ENCODE data around the gene ADSS1.

Gene ADSS1

GRCh38 chr14:104782808-104783139 is 58.7 kb downstream of the ADSS1 start:
- no peaks in the 10 kb centered on the region for H3K9me3 ChIP-seq
- H3K27ac ChIP-seq: no peak overlapping the region
- H3K36me3 ChIP-seq: peaks cover 57% of the 10 kb centered on the region
- TF ChIP-seq, protein P1, sequence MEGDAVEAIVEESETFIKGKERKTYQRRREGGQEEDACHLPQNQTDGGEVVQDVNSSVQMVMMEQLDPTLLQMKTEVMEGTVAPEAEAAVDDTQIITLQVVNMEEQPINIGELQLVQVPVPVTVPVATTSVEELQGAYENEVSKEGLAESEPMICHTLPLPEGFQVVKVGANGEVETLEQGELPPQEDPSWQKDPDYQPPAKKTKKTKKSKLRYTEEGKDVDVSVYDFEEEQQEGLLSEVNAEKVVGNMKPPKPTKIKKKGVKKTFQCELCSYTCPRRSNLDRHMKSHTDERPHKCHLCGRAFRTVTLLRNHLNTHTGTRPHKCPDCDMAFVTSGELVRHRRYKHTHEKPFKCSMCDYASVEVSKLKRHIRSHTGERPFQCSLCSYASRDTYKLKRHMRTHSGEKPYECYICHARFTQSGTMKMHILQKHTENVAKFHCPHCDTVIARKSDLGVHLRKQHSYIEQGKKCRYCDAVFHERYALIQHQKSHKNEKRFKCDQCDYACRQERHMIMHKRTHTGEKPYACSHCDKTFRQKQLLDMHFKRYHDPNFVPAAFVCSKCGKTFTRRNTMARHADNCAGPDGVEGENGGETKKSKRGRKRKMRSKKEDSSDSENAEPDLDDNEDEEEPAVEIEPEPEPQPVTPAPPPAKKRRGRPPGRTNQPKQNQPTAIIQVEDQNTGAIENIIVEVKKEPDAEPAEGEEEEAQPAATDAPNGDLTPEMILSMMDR (IDR thresholded peaks at IDR 0.05): no peak
- H3K4me1 ChIP-seq (ENCODE audit: control insufficient read depth in 1 of 2, insufficient read depth in 1 of 2, low read depth in 1 of 2, low read length in 1 of 2): peaks cover 16 to 20% of the 10 kb centered on the region in 2 experiments
- no peak overlapping the region for H3K4me3 ChIP-seq (ENCODE audit: low read depth in 1 of 2, low read length in 1 of 2)
- no peaks in the 10 kb centered on the region for H3K27me3 ChIP-seq

- TF ChIP-seq, protein P1 (IDR thresholded peaks at IDR 0.05): no peak
- no peak overlapping the region for H3K27ac ChIP-seq
- H3K4me1 ChIP-seq (ENCODE audit: control insufficient read depth in 1 of 2, insufficient read depth in 1 of 2, low read depth in 1 of 2, low read length in 1 of 2): peaks cover 25 to 29% of the 10 kb centered on the region in 2 experiments
- H3K27me3 ChIP-seq: no peaks in the 10 kb centered on the region
- H3K36me3 ChIP-seq: peaks cover 56% of the 10 kb centered on the region
- H3K4me3 ChIP-seq (ENCODE audit: low read depth in 1 of 2, low read length in 1 of 2): no peak overlapping the region
- no peaks in the 10 kb centered on the region for H3K9me3 ChIP-seq
Measured at GRCh38 chr14:104783484-104784217, 59.6 kb downstream of the ADSS1 start.

DNA sequence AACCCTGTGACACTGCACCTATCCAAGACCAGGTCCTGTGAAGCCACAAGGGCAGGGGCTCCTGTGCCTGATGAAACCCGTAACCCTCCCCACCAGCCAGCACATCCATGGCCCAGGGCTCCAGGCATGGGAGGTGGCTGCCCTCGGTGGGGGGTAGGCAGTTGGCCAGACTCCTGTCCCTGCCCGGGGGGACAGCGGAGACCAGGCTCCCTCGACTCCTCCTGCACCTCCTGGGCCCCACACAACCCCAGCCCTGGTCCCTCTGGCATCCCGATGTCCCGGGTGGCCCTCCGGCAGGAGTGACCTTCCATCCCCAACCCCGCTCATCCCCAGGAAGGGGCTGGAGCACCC is 60.2 kb downstream of the ADSS1 start:
- no peaks in the 10 kb centered on the region for H3K9me3 ChIP-seq
- peaks cover 56% of the 10 kb centered on the region for H3K36me3 ChIP-seq
- H3K4me3 ChIP-seq (ENCODE audit: low read depth in 1 of 2, low read length in 1 of 2): no peak overlapping the region
- H3K27ac ChIP-seq: no peak overlapping the region
- TF ChIP-seq, protein P1 (IDR thresholded peaks at IDR 0.05): no peak
- peaks cover 25 to 30% of the 10 kb centered on the region in 2 experiments for H3K4me1 ChIP-seq (ENCODE audit: control insufficient read depth in 1 of 2, insufficient read depth in 1 of 2, low read depth in 1 of 2, low read length in 1 of 2)
- H3K27me3 ChIP-seq: no peaks in the 10 kb centered on the region

DNA sequence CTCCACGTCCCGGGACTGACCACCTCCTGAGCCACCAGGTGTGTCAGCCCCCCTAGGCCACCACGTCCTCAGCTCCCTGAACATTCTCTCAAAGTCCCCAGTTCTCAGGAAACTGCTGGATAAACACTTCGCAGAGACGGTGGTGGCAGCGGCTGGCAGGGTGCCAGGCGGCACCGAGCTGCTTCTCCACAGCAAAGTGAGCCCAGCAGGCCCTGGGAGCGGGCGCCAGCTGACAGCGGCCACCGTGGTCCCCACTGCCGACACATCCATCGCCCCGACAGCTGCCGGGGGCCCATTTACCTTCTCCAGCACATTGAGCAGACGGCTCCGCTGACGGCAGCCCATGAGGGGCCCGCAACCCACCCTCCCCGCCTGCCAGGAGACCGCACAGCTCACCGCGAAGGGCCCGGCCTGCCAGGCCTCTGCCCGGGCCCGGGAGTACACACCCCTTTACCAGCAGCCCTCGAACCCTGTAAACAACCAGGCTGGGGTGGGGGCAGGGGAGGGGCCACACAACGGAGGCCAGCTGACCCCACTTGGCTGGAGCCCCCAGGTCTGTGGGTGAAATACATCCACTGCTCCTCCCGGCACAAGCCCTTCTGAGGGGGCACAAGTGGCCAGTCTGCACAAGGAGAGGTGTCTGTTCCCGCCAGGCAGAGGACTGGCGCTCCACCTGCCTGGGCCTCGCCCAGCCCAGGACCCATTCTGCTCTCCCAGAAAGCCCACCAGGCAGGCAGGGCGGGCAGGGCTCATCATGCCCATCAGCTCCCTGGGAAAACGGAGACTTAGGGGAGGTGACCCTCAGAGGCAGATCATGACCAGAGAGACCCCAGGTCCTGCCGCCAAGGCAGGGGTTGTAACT is 61.0 kb downstream of the ADSS1 start:
- H3K36me3 ChIP-seq: peaks cover 56% of the 10 kb centered on the region
- H3K9me3 ChIP-seq: no peaks in the 10 kb centered on the region
- TF ChIP-seq, protein P1 (IDR thresholded peaks at IDR 0.05): no peak
- H3K4me1 ChIP-seq (ENCODE audit: control insufficient read depth in 1 of 2, insufficient read depth in 1 of 2, low read depth in 1 of 2, low read length in 1 of 2): peaks cover 25 to 30% of the 10 kb centered on the region in 2 experiments
- H3K4me3 ChIP-seq (ENCODE audit: low read depth in 1 of 2, low read length in 1 of 2): no peak overlapping the region
- no peaks in the 10 kb centered on the region for H3K27me3 ChIP-seq
- peak overlapping the region; percentile 96 for H3K27ac ChIP-seq

DNA sequence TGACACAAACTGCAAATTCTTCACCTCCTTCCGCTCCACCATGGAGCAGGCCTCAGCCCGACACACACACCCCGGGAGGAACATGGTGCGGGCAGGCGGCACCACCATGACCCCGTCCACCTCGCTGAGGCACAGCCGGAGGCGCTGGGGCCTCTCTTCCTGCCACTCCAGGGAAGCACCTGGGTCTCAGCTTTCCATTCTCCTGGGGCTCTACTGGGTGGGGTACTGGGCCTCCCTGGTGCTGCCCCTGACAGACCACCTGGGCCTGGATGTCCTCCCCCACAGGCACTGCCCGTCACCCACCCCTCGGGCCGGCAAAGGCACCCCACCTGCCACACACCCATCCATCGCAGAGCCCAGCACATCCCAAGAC is 61.7 kb downstream of the ADSS1 start:
- H3K4me3 ChIP-seq (ENCODE audit: low read depth in 1 of 2, low read length in 1 of 2): no peak overlapping the region
- H3K27ac ChIP-seq: peak overlapping the region; percentile 96
- H3K36me3 ChIP-seq: peaks cover 56% of the 10 kb centered on the region
- no peaks in the 10 kb centered on the region for H3K9me3 ChIP-seq
- H3K4me1 ChIP-seq (ENCODE audit: control insufficient read depth in 1 of 2, insufficient read depth in 1 of 2, low read depth in 1 of 2, low read length in 1 of 2): peaks cover 25 to 30% of the 10 kb centered on the region in 2 experiments
- TF ChIP-seq, protein P1 (IDR thresholded peaks at IDR 0.05): no peak
- H3K27me3 ChIP-seq: no peaks in the 10 kb centered on the region
